ENCODE results near the gene BMPR1A. TPM values are rescaled to one million over a fixed set of nuclear protein-coding genes. Genes with fewer than 3 reads are reported as not detected.

Gene BMPR1A
- total and polyA plus RNA-seq, 2 donors, result 36.6 to 128 TPM

GRCh38 chr10:86815035-86815617 lies 58.7 kb downstream of the BMPR1A start:
- H3K4me1 ChIP-seq (ENCODE audit: insufficient read depth), result no peaks in the 10 kb centered on the region
- no peak overlapping the region for H3K27ac ChIP-seq (ENCODE audit: low read depth)
- no peak for DNase-seq (ENCODE audit: extremely low spot score)
- no peaks in the 10 kb centered on the region for H3K36me3 ChIP-seq (ENCODE audit: insufficient read depth)
- WGBS, result 67% methylated on average over 4 of the region's 4 CpGs
- H3K4me3 ChIP-seq (ENCODE audit: low read depth, low read length), result no peak overlapping the region

- no peak for DNase-seq (ENCODE audit: extremely low spot score)
- WGBS, result 79% methylated on average over 5 of the region's 5 CpGs
- Histone ChIP-seq H3K27ac (ENCODE audit: low read depth) (no peak overlapping the region), H3K4me1 (ENCODE audit: insufficient read depth) (no peaks in the 10 kb centered on the region), H3K36me3 (ENCODE audit: insufficient read depth) (no peaks in the 10 kb centered on the region), H3K4me3 (ENCODE audit: low read depth, low read length) (no peak overlapping the region)
Measured at GRCh38 chr10:86815640-86816039, 59.2 kb downstream of the BMPR1A start.

DNA sequence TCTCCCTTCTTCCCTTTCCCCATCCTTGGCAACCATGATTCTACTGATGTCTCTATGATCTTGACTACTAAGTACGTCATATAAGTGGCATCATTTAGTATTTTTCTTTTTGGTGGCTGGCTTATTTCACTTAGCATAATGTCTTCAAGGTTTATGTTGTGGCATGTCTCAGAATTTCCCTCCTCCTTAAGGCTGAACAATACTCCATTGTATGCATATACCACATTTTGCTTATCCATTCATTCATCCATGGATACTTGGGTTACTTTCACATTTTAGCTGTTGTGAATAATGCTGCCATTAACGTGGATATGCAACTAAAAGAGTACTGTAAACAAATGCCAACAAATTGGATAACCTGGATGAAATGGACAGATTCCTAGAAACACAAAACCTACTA lies 60.8 kb downstream of the BMPR1A start:
- H3K4me3 ChIP-seq (ENCODE audit: low read depth, low read length), result no peak overlapping the region
- H3K4me1 ChIP-seq (ENCODE audit: insufficient read depth), result no peaks in the 10 kb centered on the region
- no peaks in the 10 kb centered on the region for H3K36me3 ChIP-seq (ENCODE audit: insufficient read depth)
- H3K27ac ChIP-seq (ENCODE audit: low read depth), result no peak overlapping the region
- DNase-seq (ENCODE audit: extremely low spot score), result no peak
- 64% methylated on average over 2 of the region's 2 CpGs for WGBS

DNA sequence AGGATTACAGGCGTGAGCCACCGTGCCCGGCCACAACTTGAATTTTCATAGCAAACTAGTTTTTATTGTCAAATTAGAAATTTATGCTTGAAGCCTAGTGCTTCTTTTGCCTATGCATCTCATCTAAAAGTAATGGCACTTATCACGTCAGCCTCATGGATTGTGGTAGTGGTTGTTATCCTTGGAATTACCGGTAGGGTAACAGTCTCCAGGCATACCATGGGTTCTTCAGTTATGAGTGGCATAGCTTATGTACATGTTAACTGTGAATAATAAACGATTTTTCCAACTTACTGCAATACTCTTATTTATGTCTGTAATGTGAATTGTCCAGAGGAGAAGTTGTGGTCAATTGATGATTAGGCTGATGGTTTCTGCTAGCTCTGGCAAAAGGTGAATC lies 63.1 kb downstream of the BMPR1A start:
- Histone ChIP-seq H3K27ac (ENCODE audit: low read depth) (no peak overlapping the region), H3K4me1 (ENCODE audit: insufficient read depth) (no peaks in the 10 kb centered on the region), H3K36me3 (ENCODE audit: insufficient read depth) (no peaks in the 10 kb centered on the region), H3K4me3 (ENCODE audit: low read depth, low read length) (no peak overlapping the region)
- WGBS, result 95% methylated on average over 6 of the region's 6 CpGs
- no peak for DNase-seq (ENCODE audit: extremely low spot score)

GRCh38 chr10:86820509-86820908 lies 64.1 kb downstream of the BMPR1A start:
- no peak overlapping the region for H3K27ac ChIP-seq (ENCODE audit: low read depth)
- H3K4me3 ChIP-seq (ENCODE audit: low read depth, low read length), result no peak overlapping the region
- no peak for DNase-seq (ENCODE audit: extremely low spot score)
- H3K36me3 ChIP-seq (ENCODE audit: insufficient read depth), result no peaks in the 10 kb centered on the region
- H3K4me1 ChIP-seq (ENCODE audit: insufficient read depth), result no peaks in the 10 kb centered on the region
- 91% methylated on average over 5 of the region's 5 CpGs for WGBS

DNA sequence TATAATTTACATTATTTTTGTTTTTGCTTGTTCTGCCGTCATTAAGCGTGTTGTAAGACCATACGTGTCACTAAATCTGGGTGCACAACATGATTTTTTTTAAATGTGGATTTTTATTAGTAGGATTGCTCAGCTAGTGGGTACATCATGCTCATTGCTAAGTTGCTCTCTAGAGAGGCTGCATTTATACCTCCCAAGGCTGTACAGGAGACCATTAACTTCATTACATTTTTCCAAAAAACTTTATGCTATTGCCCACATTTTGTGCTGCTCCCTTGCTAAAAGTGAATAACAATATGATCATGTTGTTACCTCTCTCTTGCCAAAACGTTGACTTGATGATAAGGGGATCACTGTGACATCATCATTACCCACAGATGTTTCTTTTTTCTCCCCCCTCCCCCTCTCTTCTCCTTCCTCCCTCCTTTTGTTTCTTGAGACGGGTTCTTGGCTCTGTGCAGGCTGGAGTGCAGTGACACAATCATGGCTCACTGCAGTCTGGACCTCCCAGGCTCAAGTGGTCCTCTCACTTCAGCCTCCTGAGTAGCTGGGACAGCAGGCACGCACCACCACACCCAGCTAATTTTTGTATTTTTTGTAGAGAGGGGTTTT lies 65.1 kb downstream of the BMPR1A start:
- H3K36me3 ChIP-seq (ENCODE audit: insufficient read depth), result no peaks in the 10 kb centered on the region
- no peaks in the 10 kb centered on the region for H3K4me1 ChIP-seq (ENCODE audit: insufficient read depth)
- no peak overlapping the region for H3K4me3 ChIP-seq (ENCODE audit: low read depth, low read length)
- WGBS, result 56% methylated on average over 6 of the region's 6 CpGs
- no peak overlapping the region for H3K27ac ChIP-seq (ENCODE audit: low read depth)
- no peak for DNase-seq (ENCODE audit: extremely low spot score)

DNA sequence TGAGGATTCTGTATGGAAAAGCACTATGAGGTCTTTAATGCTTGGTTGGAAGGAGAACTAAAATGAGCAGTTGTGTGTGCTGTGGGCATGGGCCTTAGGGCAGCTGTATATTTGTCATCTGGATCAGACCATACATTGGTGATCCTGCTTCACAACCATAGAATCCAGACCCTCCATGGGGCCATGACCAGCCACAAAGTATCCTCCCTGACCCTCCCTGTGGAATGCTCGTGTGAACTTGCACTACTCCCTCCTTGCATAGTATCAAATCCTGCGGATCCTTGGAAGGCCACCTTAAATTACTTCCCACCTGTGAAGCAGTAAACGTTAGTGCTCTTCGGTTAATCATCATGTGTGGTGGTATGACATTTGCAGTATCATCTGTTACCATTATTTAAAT lies 67.1 kb downstream of the BMPR1A start:
- DNase-seq (ENCODE audit: extremely low spot score), result no peak
- no peak overlapping the region for H3K4me3 ChIP-seq (ENCODE audit: low read depth, low read length)
- no peaks in the 10 kb centered on the region for H3K4me1 ChIP-seq (ENCODE audit: insufficient read depth)
- WGBS, result 69% methylated on average over 4 of the region's 4 CpGs
- H3K27ac ChIP-seq (ENCODE audit: low read depth), result no peak overlapping the region
- H3K36me3 ChIP-seq (ENCODE audit: insufficient read depth), result no peaks in the 10 kb centered on the region

GRCh38 chr10:86824151-86824550 lies 67.7 kb downstream of the BMPR1A start:
- Histone ChIP-seq H3K4me1 (ENCODE audit: insufficient read depth) (no peaks in the 10 kb centered on the region), H3K27ac (ENCODE audit: low read depth) (no peak overlapping the region), H3K36me3 (ENCODE audit: insufficient read depth) (no peaks in the 10 kb centered on the region), H3K4me3 (ENCODE audit: low read depth, low read length) (no peak overlapping the region)
- no peak for DNase-seq (ENCODE audit: extremely low spot score)
- WGBS, result 57% methylated on average over 4 of the region's 4 CpGs

- 89% methylated on average over 2 of the region's 2 CpGs for WGBS
- peaks cover 2% of the 10 kb centered on the region for H3K4me1 ChIP-seq (ENCODE audit: insufficient read depth)
Measured at GRCh38 chr10:86825366-86825765, 68.9 kb downstream of the BMPR1A start.

DNA sequence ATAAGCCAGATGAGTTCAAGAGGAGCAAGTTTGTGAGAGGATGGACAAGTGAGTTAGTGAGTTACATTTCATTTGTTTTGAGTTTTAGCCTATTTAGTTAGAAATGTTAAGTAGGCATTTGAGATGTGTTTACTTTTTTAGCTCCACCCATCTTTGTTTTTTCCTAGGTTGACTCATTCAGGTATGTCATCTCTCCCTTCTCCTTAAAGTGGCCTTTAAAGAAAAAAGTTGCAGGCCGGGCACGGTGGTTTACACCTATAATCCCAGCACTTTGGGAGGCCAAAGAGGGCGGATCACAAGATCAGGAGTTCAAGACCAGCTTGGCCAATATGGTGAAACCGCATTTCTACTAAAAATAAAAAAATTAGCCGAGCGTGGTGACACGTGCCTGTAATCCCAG lies 71.2 kb downstream of the BMPR1A start:
- Histone ChIP-seq H3K36me3 (ENCODE audit: insufficient read depth) (no peaks in the 10 kb centered on the region), H3K4me1 (ENCODE audit: insufficient read depth) (peaks cover 2% of the 10 kb centered on the region), H3K27ac (ENCODE audit: low read depth) (no peak overlapping the region), H3K4me3 (ENCODE audit: low read depth, low read length) (no peak overlapping the region)
- WGBS, result 94% methylated on average over 7 of the region's 7 CpGs
- DNase-seq (ENCODE audit: extremely low spot score), result no peak

More at GRCh38 chr10:86825366-86825765, 68.9 kb downstream of the BMPR1A start:
- Histone ChIP-seq H3K27ac (ENCODE audit: low read depth) (no peak overlapping the region), H3K36me3 (ENCODE audit: insufficient read depth) (no peaks in the 10 kb centered on the region), H3K4me3 (ENCODE audit: low read depth, low read length) (no peak overlapping the region)
- no peak for DNase-seq (ENCODE audit: extremely low spot score)

GRCh38 chr10:86828145-86828544 lies 71.7 kb downstream of the BMPR1A start:
- DNase-seq (ENCODE audit: extremely low spot score), result no peak
- no peak overlapping the region for H3K27ac ChIP-seq (ENCODE audit: low read depth)
- H3K36me3 ChIP-seq (ENCODE audit: insufficient read depth), result no peaks in the 10 kb centered on the region
- peaks cover 2% of the 10 kb centered on the region for H3K4me1 ChIP-seq (ENCODE audit: insufficient read depth)
- no peak overlapping the region for H3K4me3 ChIP-seq (ENCODE audit: low read depth, low read length)
- WGBS, result 85% methylated on average over 5 of the region's 5 CpGs

GRCh38 chr10:86829472-86829871 lies 73.1 kb downstream of the BMPR1A start:
- WGBS, result 27% methylated on average over 2 of the region's 2 CpGs

GRCh38 chr10:86830043-86830591 lies 73.7 kb downstream of the BMPR1A start:
- no peak overlapping the region for H3K27ac ChIP-seq (ENCODE audit: low read depth)
- H3K4me1 ChIP-seq (ENCODE audit: insufficient read depth), result peaks cover 2% of the 10 kb centered on the region
- WGBS, result 71% methylated on average over 4 of the region's 4 CpGs

More at GRCh38 chr10:86829472-86829871, 73.1 kb downstream of the BMPR1A start:
- no peak overlapping the region for H3K4me3 ChIP-seq (ENCODE audit: low read depth, low read length)
- no peak for DNase-seq (ENCODE audit: extremely low spot score)
- H3K27ac ChIP-seq (ENCODE audit: low read depth), result no peak overlapping the region
- H3K4me1 ChIP-seq (ENCODE audit: insufficient read depth), result peaks cover 2% of the 10 kb centered on the region
- H3K36me3 ChIP-seq (ENCODE audit: insufficient read depth), result no peaks in the 10 kb centered on the region

GRCh38 chr10:86833969-86834368 lies 77.5 kb downstream of the BMPR1A start:
- no peak overlapping the region for H3K4me3 ChIP-seq (ENCODE audit: low read depth, low read length)
- H3K36me3 ChIP-seq (ENCODE audit: insufficient read depth), result no peaks in the 10 kb centered on the region
- no peak for DNase-seq (ENCODE audit: extremely low spot score)
- H3K4me1 ChIP-seq (ENCODE audit: insufficient read depth), result peaks cover 2% of the 10 kb centered on the region
- no peak overlapping the region for H3K27ac ChIP-seq (ENCODE audit: low read depth)

More at GRCh38 chr10:86830043-86830591, 73.7 kb downstream of the BMPR1A start:
- DNase-seq (ENCODE audit: extremely low spot score), result no peak
- H3K36me3 ChIP-seq (ENCODE audit: insufficient read depth), result no peaks in the 10 kb centered on the region
- no peak overlapping the region for H3K4me3 ChIP-seq (ENCODE audit: low read depth, low read length)
